Thoracic aorta (tissue), 2 donors: ENCODE measurements around the gene OARD1. TPM values are rescaled to one million over a fixed set of nuclear protein-coding genes. Genes with fewer than 3 reads are reported as not detected.

Experiments used
- ATAC-seq: fragments of 150-250 bp; one replicate; pipeline ENCODE4 v1.8.0; 2017; ENCODE audit warnings: low read depth; ENCODE audit not compliant: insufficient number of reproducible peaks, low FRiP score
- DNase-seq: peaks from one replicate; pipeline ENCODE4 v3.0.0-alpha.2; 2020; ENCODE audit warnings: low spot score
- H3K27ac ChIP-seq, 2 donors: fragments of 200-600 bp; sonication (generic); 1 replicate in 1 of 2; 2 replicates in 1 of 2; pipeline ENCODE4 v1.5.1; 2016; ENCODE audit warnings: mild to moderate bottlenecking in 2 of 2, moderate library complexity in 2 of 2
- H3K27me3 ChIP-seq: fragments of 200-600 bp; sonication (generic); replicated peaks from 2 replicates; pipeline ENCODE4 v1.6.0; 2016; ENCODE audit warnings: mild to moderate bottlenecking; ENCODE audit not compliant: insufficient read depth
- H3K36me3 ChIP-seq: fragments of 200-600 bp; sonication (generic); one replicate; pipeline ENCODE4 v1.5.1; 2016
- H3K4me1 ChIP-seq, 2 donors: fragments of 200-600 bp; sonication (generic); 1 replicate in 1 of 2; 2 replicates in 1 of 2; pipeline versions ENCODE4 v1.5.1 to v1.6.0; 2016; ENCODE audit warnings: low read depth in 2 of 2, mild to moderate bottlenecking in 1 of 2; ENCODE audit not compliant: control insufficient read depth in 1 of 2
- H3K4me3 ChIP-seq: fragments of 200-600 bp; sonication (generic); 2 replicates; pipeline ENCODE4 v1.5.1; 2016; ENCODE audit warnings: mild to moderate bottlenecking
- H3K9me3 ChIP-seq: fragments of 200-600 bp; sonication (generic); 2 replicates; pipeline ENCODE4 v1.5.1; 2016
- CTCF ChIP-seq: fragments of 200-600 bp; sonication (generic); IDR thresholded peaks from one replicate; pipeline ENCODE4 v1.5.1; 2019; ENCODE audit warnings: antibody characterized with exemption
- total RNA-seq, 2 donors: library from RNA; depleted of rRNA; stranded (reverse); fragments of >200 nt; gene quantifications; one replicate each; pipeline versions ENCODE4 v1.1.0 to v1.2.3, GENCODE V29; 2016

The OARD1 gene
- total RNA-seq, 2 donors from 2014 or later = 3.1 to 15.0 TPM

- no peak within 1 kb of the TSS for H3K27ac ChIP-seq
- no peaks in the 10 kb centered on the region for H3K36me3 ChIP-seq
- DNase-seq (no peak), ATAC-seq (no peak)
- H3K9me3 ChIP-seq = no peaks in the 10 kb centered on the region
- H3K27me3 ChIP-seq = no peaks in the 10 kb centered on the region
- no peak within 1 kb of the TSS for H3K4me3 ChIP-seq
- no peaks in the 10 kb centered on the region for H3K4me1 ChIP-seq
- no peak for TF ChIP-seq CTCF
These were observed 32.8 kb downstream of the OARD1 start, which contains the start of gene UNC5CL for GRCh38 chr6:41039060-41039998. UNC5CL (minus strand) TSS chr6:41039221; CDS start chr6:41035074, 4,147 bp downstream.

- Histone ChIP-seq H3K27ac (no peak overlapping the region), H3K27me3 (no peaks in the 10 kb centered on the region), H3K4me1 (no peaks in the 10 kb centered on the region), H3K36me3 (no peaks in the 10 kb centered on the region), H3K4me3 (no peak overlapping the region), H3K9me3 (no peaks in the 10 kb centered on the region)
- TF ChIP-seq CTCF = no peak
- ATAC-seq (no peak), DNase-seq (no peak)
These were observed 34.0 kb downstream of the OARD1 start for GRCh38 chr6:41038205-41038604.

GRCh38 chr6:41037107-41037900 is 34.9 kb downstream of the OARD1 start:
- DNase-seq (no peak), ATAC-seq (no peak)
- H3K4me1 ChIP-seq = no peaks in the 10 kb centered on the region
- H3K9me3 ChIP-seq = no peaks in the 10 kb centered on the region
- H3K4me3 ChIP-seq = no peak overlapping the region
- no peaks in the 10 kb centered on the region for H3K27me3 ChIP-seq
- no peaks in the 10 kb centered on the region for H3K36me3 ChIP-seq
- TF ChIP-seq CTCF = no peak
- H3K27ac ChIP-seq = no peak overlapping the region

- Histone ChIP-seq H3K4me3 (no peak overlapping the region), H3K27ac (no peak overlapping the region), H3K9me3 (no peaks in the 10 kb centered on the region), H3K27me3 (no peaks in the 10 kb centered on the region), H3K4me1 (no peaks in the 10 kb centered on the region), H3K36me3 (no peaks in the 10 kb centered on the region)
- no peak for TF ChIP-seq CTCF
- ATAC-seq (no peak), DNase-seq (no peak)
These were observed 35.6 kb downstream of the OARD1 start for GRCh38 chr6:41036601-41037000.

GRCh38 chr6:41036186-41036585 is 36.0 kb downstream of the OARD1 start:
- no peak overlapping the region for H3K27ac ChIP-seq
- H3K36me3 ChIP-seq = no peaks in the 10 kb centered on the region
- no peaks in the 10 kb centered on the region for H3K4me1 ChIP-seq
- no peak for TF ChIP-seq CTCF
- no peak for DNase-seq
- no peak for ATAC-seq
- no peaks in the 10 kb centered on the region for H3K9me3 ChIP-seq
- H3K27me3 ChIP-seq = no peaks in the 10 kb centered on the region
- H3K4me3 ChIP-seq = no peak overlapping the region
